ENCODE results near the gene PDGFRA. TPM values are rescaled to one million over a fixed set of nuclear protein-coding genes. Genes with fewer than 3 reads are reported as not detected.

PDGFRA gene
- 10 to 100 TPM; 43.7 to 76.7 (median 73.6) TPM for total RNA-seq
- 15.1 TPM for polyA plus RNA-seq
- long read RNA-seq, donor 1, full-length matches to known transcripts = 4 of 28 reads
- long read RNA-seq, donor 1, partial matches to known transcripts = 8 of 28 reads
- long read RNA-seq, donor 1, other reads (novel, unspliced or antisense) = 16 of 28 reads
- long read RNA-seq, donor 2, full-length matches to known transcripts = 2 of 5 reads
- long read RNA-seq, donor 2, partial matches to known transcripts = 1 of 5 reads
- long read RNA-seq, donor 2, other reads (novel, unspliced or antisense) = 2 of 5 reads
- long read RNA-seq, donor 3, full-length matches to known transcripts = 9 of 58 reads
- long read RNA-seq, donor 3, partial matches to known transcripts = 31 of 58 reads
- long read RNA-seq, donor 3, other reads (novel, unspliced or antisense) = 18 of 58 reads
- long read RNA-seq, donor 4, full-length matches to known transcripts = 4 of 9 reads
- long read RNA-seq, donor 4, partial matches to known transcripts = 5 of 9 reads
- long read RNA-seq, donor 4, other reads (novel, unspliced or antisense) = 0 of 9 reads

DNA sequence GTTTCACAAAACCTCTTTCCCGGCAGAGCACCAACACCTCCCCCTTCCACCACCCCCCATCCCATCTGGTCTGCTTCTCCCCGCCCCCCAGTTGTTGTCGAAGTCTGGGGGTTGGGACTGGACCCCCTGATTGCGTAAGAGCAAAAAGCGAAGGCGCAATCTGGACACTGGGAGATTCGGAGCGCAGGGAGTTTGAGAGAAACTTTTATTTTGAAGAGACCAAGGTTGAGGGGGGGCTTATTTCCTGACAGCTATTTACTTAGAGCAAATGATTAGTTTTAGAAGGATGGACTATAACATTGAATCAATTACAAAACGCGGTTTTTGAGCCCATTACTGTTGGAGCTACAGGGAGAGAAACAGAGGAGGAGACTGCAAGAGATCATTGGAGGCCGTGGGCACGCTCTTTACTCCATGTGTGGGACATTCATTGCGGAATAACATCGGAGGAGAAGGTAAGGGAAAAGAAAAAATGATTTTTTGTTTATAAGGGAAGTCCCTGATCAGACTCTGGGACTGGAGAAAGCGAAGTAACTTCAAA lies at the start of gene PDGFRA:
Gene PDGFRA (plus strand): TSS at position 333 of the 541 bp plus-strand sequence. CDS start 29,476 bp downstream, outside the sequence.
- Histone ChIP-seq H3K27ac (ENCODE audit: low read length) (peak within 1 kb of the TSS; percentile 41), H3K27me3 (ENCODE audit: control insufficient read depth, insufficient read depth) (no peaks in the 10 kb centered on the region), H3K9me3 (ENCODE audit: control insufficient read depth, low read length) (no peaks in the 10 kb centered on the region), H3K4me1 (ENCODE audit: control insufficient read depth, insufficient read depth, low read length) (peaks cover 7% of the 10 kb centered on the region), H3K4me3 (ENCODE audit: low read length) (peak within 1 kb of the TSS; percentile 53)
- intact Hi-C loops (cut with DNase I) = loop anchor here (5.0 to 10.0 kb wide), 7 partner anchors 322 to 1224 kb away; no protein-coding TSS in a partner anchor
- ATAC-seq (peak; percentile 20 to 54), DNase-seq (peak; percentile 80 to 91 (median 88))
- WGBS = 18% methylated on average over 15 of the region's 15 CpGs

DNA sequence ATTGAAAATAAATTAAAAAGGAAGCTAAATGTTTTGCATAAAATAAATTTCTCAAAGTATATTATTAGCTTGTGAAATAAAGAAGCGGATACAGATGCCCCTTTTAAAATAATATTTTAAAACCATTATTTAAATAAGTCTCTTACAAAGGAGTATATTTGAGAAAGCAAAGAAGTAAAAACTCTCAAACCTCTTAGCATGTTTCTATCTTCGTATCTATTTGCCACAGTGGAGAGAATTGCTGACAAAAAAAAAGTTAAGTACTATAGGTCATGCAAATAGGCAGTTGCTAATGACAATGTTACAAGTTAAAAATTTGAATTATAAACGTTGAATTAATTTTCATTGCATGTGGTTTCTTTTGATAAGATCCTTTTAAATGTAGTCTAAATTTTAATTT lies 44.5 kb upstream of the PDGFRA start:
- Histone ChIP-seq H3K4me1 (ENCODE audit: control insufficient read depth, insufficient read depth, low read length) (peaks cover 3% of the 10 kb centered on the region), H3K27ac (ENCODE audit: low read length) (no peak overlapping the region), H3K27me3 (ENCODE audit: control insufficient read depth, insufficient read depth) (no peaks in the 10 kb centered on the region), H3K9me3 (ENCODE audit: control insufficient read depth, low read length) (no peaks in the 10 kb centered on the region), H3K4me3 (ENCODE audit: low read length) (no peak overlapping the region)
- 63% methylated on average over 3 of the region's 3 CpGs for WGBS
- DNase-seq (no peak), ATAC-seq (no peak)
- intact Hi-C loops (cut with DNase I) = no loop called here

DNA sequence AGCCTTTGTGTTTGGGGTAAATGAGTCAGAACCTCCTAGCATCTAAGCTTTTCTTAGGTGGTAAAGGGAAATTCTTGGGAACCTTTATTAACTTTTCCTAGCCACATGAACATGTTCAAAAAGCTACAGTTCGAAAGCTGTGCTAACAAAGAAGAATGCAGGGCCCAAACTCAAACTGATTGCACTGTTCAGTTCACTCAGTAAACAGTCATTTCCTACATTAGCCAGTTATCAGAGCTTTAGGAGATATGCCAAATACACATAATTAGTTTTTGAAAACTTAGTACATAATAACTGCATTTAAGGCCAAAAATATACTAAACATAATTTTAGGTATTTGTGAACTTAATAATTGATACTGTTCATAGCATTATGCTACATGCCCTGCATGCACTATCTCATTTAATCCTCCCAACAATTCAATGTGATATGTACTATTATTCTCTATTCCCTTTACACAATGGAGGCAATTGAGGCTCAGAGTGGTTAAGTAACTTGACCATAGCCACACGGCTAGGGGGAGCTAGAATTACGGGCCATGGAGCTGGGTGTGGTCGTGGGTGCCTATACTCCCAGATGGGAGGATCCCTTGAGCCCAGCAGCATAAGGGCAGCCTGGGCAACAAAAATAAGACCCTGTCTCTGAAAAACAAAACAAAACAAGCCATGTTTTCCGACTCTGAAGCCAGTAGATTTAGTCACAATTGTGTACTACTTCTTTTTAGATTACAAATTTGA lies 43.9 kb upstream of the PDGFRA start:
- ATAC-seq = peak in 1 of 2 donors; percentile 67
- Histone ChIP-seq H3K4me3 (ENCODE audit: low read length) (no peak overlapping the region), H3K27me3 (ENCODE audit: control insufficient read depth, insufficient read depth) (no peaks in the 10 kb centered on the region), H3K27ac (ENCODE audit: low read length) (no peak overlapping the region), H3K9me3 (ENCODE audit: control insufficient read depth, low read length) (no peaks in the 10 kb centered on the region), H3K4me1 (ENCODE audit: control insufficient read depth, insufficient read depth, low read length) (peaks cover 3% of the 10 kb centered on the region)
- DNase-seq = no peak
- WGBS = 64% methylated on average over 5 of the region's 5 CpGs
- intact Hi-C loops (cut with DNase I) = no loop called here

DNA sequence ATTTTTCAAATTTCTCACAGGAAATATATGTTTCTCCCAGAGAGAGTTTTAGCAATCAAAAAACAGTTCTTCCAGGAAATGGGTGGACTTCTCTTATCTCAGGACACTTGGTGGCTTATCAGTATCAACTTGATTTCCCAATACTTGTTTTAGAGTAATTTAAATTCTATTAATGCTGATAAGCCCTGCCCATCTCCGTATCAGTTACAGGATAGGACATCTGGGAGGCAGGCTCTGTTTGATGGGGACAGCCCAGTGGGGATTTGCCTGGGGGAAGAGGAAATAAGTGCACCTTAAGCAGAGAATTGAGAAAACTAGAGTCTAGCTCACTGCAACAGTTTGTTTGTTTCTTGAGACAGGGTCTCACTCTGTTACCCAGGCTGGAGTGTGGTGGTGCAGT lies 43.2 kb upstream of the PDGFRA start:
- peak in 1 of 2 donors; percentile 44 for ATAC-seq
- intact Hi-C loops (cut with DNase I) = no loop called here
- H3K27ac ChIP-seq (ENCODE audit: low read length) = no peak overlapping the region
- no peak for DNase-seq
- H3K4me1 ChIP-seq (ENCODE audit: control insufficient read depth, insufficient read depth, low read length) = peaks cover 3% of the 10 kb centered on the region
- no peak overlapping the region for H3K4me3 ChIP-seq (ENCODE audit: low read length)
- 33% methylated on average over 1 of the region's 1 CpG for WGBS
- no peaks in the 10 kb centered on the region for H3K27me3 ChIP-seq (ENCODE audit: control insufficient read depth, insufficient read depth)
- H3K9me3 ChIP-seq (ENCODE audit: control insufficient read depth, low read length) = no peaks in the 10 kb centered on the region

DNA sequence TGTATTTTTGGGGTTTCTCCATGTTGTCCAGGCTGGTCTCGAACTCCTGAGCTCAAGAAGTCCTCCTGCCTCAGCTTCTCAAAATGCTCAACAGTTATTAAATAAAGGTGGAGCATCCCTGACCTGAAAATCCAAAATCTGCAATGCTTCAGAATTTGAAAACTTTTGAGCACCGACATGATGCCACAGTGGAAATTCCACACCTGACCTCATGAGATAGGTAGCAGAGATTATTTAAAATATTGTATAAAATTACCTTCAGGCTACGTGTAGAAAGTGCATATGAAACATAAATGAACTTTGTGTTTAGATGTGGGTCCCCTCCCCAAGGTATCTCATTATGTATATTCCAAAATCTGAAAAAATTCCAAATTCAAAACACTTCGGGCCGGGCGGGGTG lies 42.7 kb upstream of the PDGFRA start:
- intact Hi-C loops (cut with DNase I) = no loop called here
- 96% methylated on average over 6 of the region's 6 CpGs for WGBS
- no peak for DNase-seq
- Histone ChIP-seq H3K4me1 (ENCODE audit: control insufficient read depth, insufficient read depth, low read length) (peaks cover 3% of the 10 kb centered on the region), H3K27me3 (ENCODE audit: control insufficient read depth, insufficient read depth) (no peaks in the 10 kb centered on the region), H3K4me3 (ENCODE audit: low read length) (no peak overlapping the region), H3K27ac (ENCODE audit: low read length) (no peak overlapping the region), H3K9me3 (ENCODE audit: control insufficient read depth, low read length) (no peaks in the 10 kb centered on the region)
- no peak for ATAC-seq

DNA sequence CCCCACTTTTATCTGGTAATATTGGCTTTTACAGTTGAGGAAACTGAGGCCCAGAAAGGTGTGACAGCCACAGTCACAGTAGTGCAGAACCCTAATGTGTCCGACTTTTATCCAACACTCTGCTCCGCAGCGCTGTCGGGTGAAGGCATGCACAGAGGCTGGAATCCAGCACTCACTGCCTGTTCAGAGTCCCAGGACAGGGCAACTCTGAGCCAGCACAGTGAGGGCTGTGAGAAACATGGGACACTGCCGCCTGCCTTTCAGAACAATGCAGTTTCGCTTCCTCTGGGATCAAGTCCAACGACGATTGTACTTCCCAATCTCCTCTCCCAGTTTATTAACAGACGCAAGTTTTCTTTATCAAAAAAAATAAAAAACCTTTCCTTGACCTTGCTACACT lies 41.9 kb upstream of the PDGFRA start:
- Histone ChIP-seq H3K4me1 (ENCODE audit: control insufficient read depth, insufficient read depth, low read length) (peaks cover 3% of the 10 kb centered on the region), H3K9me3 (ENCODE audit: control insufficient read depth, low read length) (no peaks in the 10 kb centered on the region), H3K27ac (ENCODE audit: low read length) (no peak overlapping the region), H3K27me3 (ENCODE audit: control insufficient read depth, insufficient read depth) (no peaks in the 10 kb centered on the region), H3K4me3 (ENCODE audit: low read length) (no peak overlapping the region)
- intact Hi-C loops (cut with DNase I) = no loop called here
- DNase-seq (peak; percentile 56 to 79 (median 77)), ATAC-seq (peak; percentile 96)
- 27% methylated on average over 9 of the region's 9 CpGs for WGBS

DNA sequence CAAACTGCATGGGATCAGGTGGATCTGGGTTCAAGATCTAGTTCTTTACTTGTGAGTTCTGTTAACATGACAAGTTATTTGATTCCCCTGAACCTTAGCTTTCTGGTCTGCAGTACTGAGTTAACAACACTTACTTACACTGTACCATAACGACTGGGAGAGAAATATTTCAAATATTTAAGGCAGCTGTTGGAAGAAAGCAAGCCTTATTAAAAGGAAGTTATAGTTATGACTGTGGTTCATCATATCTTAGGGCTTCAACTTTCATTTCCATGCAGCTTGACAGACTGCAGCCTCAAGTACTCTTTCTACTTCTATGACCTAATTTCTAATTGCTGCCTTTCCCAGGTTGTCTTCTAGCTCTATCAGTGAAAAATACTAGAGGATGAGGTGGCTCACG lies 40.0 kb upstream of the PDGFRA start:
- WGBS = 46% methylated on average over 2 of the region's 2 CpGs

DNA sequence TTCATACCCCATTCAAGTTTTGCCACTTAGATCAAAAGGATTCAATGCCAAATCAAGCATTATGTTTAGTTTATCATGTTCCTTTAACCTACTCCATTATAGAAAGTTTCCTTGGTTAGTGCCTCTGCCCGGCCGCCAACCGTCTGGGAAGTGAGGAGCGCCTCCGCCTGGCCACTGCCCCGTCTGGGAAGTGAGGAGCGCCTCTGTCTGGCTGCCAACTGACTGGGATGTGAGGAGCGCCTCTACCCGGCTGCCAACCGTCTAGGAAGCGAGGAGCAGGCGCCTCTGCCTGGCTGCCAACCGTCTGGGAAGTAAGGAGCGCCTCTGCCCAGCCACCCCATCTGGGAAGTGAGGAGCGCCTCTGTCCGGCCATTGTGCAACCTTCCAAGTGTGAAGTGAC lies 36.3 kb upstream of the PDGFRA start:
- ATAC-seq (no peak), DNase-seq (no peak)
- WGBS = 92% methylated on average over 16 of the region's 16 CpGs
- H3K9me3 ChIP-seq (ENCODE audit: control insufficient read depth, low read length) = no peaks in the 10 kb centered on the region
- peaks cover 3% of the 10 kb centered on the region for H3K4me1 ChIP-seq (ENCODE audit: control insufficient read depth, insufficient read depth, low read length)
- no peak overlapping the region for H3K27ac ChIP-seq (ENCODE audit: low read length)
- intact Hi-C loops (cut with DNase I) = no loop called here
- H3K4me3 ChIP-seq (ENCODE audit: low read length) = no peak overlapping the region
- H3K27me3 ChIP-seq (ENCODE audit: control insufficient read depth, insufficient read depth) = no peaks in the 10 kb centered on the region

More for the DNA sequence above, 40.0 kb upstream of the PDGFRA start:
- DNase-seq = no peak
- H3K27ac ChIP-seq (ENCODE audit: low read length) = no peak overlapping the region
- no peak overlapping the region for H3K4me3 ChIP-seq (ENCODE audit: low read length)
- no peaks in the 10 kb centered on the region for H3K9me3 ChIP-seq (ENCODE audit: control insufficient read depth, low read length)
- peaks cover 3% of the 10 kb centered on the region for H3K4me1 ChIP-seq (ENCODE audit: control insufficient read depth, insufficient read depth, low read length)
- intact Hi-C loops (cut with DNase I) = no loop called here
- H3K27me3 ChIP-seq (ENCODE audit: control insufficient read depth, insufficient read depth) = no peaks in the 10 kb centered on the region
- ATAC-seq = no peak

DNA sequence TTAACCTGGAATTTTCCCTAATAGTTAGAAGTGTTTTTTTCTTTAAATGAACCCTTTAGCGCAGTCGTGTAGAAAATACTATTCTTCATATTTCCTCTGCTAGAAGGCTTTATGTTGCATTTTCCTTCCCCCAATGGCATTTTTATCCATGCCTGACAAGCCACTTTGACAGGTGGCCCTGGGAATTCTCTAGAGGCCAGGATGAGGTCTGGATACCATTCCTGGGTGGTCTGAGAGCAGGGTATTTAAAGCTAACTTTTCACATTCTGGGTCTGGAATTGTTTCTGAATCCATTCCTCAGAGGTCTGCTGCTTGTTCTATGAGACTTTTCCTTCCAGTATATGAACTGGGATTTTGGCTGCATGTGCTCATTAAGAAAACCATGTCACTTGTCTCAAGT lies 31.2 kb upstream of the PDGFRA start:
- Histone ChIP-seq H3K4me3 (ENCODE audit: low read length) (no peak overlapping the region), H3K27ac (ENCODE audit: low read length) (no peak overlapping the region), H3K27me3 (ENCODE audit: control insufficient read depth, insufficient read depth) (no peaks in the 10 kb centered on the region), H3K4me1 (ENCODE audit: control insufficient read depth, insufficient read depth, low read length) (peaks cover 3% of the 10 kb centered on the region), H3K9me3 (ENCODE audit: control insufficient read depth, low read length) (no peaks in the 10 kb centered on the region)
- WGBS = 86% methylated on average over 2 of the region's 2 CpGs
- no peak for DNase-seq
- no peak for ATAC-seq
- intact Hi-C loops (cut with DNase I) = no loop called here

DNA sequence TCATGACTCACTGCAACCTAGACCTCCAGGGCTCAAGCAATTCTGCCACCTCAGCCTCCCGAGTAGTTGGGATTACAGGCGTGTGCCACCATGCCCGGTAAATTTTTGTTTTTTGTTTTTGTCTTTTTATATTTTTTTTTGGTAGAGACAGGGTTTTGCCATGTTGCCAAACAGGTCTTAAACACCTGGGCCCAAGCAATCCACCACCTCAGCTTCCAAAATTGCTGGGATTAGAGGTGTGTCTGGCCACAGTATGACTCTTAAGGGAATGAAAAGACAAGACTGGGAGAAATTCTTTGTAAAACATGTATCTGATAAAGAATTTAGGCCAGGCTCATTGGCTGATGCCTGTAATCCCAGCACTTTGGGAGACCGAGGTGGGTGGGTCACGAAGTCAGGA lies 29.2 kb upstream of the PDGFRA start:
- DNase-seq (no peak), ATAC-seq (no peak)
- intact Hi-C loops (cut with DNase I) = no loop called here
- Histone ChIP-seq H3K27ac (ENCODE audit: low read length) (no peak overlapping the region), H3K4me3 (ENCODE audit: low read length) (no peak overlapping the region), H3K9me3 (ENCODE audit: control insufficient read depth, low read length) (no peaks in the 10 kb centered on the region), H3K27me3 (ENCODE audit: control insufficient read depth, insufficient read depth) (no peaks in the 10 kb centered on the region), H3K4me1 (ENCODE audit: control insufficient read depth, insufficient read depth, low read length) (peaks cover 3% of the 10 kb centered on the region)
- 96% methylated on average over 5 of the region's 5 CpGs for whole genome bisulfite sequencing

DNA sequence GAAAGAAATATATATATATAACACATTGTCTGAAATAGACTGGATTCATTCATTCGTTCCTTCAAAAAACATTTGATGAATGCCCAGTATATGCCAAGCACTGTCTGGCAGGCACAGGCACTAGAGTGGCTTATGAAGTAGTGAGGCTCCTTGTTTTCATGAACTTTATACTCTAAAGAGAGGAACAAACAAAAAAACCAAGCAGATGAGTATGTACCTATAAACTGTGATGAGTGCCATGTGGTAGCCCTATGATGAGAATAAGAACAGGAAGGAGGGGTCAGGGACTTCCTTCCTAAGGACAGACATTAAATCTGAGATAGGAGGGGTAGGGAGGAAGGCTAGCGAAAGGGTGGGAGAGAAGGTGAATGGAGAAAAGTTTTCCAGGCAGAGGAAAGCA lies 19.5 kb upstream of the PDGFRA start:
- 88% methylated on average over 2 of the region's 2 CpGs for WGBS
- intact Hi-C loops (cut with DNase I) = loop anchor here in 2 of 4 donors (10.0 kb wide), 2 partner anchors 105 to 145 kb away; partner anchors contain the start of genes CHIC2 (in 1 of the 2) and GSX2 (in 1 of the 2)
- ATAC-seq = no peak
- Histone ChIP-seq H3K4me1 (ENCODE audit: control insufficient read depth, insufficient read depth, low read length) (peaks cover 2% of the 10 kb centered on the region), H3K27me3 (ENCODE audit: control insufficient read depth, insufficient read depth) (no peaks in the 10 kb centered on the region), H3K9me3 (ENCODE audit: control insufficient read depth, low read length) (no peaks in the 10 kb centered on the region), H3K4me3 (ENCODE audit: low read length) (no peak overlapping the region), H3K27ac (ENCODE audit: low read length) (no peak overlapping the region)
- no peak for DNase-seq
